D721Med (cell line): ENCODE data around the gene ADAMTSL4.

Experiments
- DNase-seq: peaks from one replicate; pipeline ENCODE4 v3.0.0; 2011; ENCODE audit warnings: low spot score; ENCODE audit not compliant: insufficient read length
- FAIRE-seq: peaks from 2 replicates; lab custom pipeline; 2011; peaks lifted over from hg19 to GRCh38; lab: Jason Lieb, UNC
- TF ChIP-seq, protein P1 (sequence below): IDR thresholded peaks from 2 replicates; pipeline ENCODE4 v1.5.1; 2012; ENCODE audit warnings: mild to moderate bottlenecking, control low read depth; ENCODE audit not compliant: insufficient read depth; ENCODE audit errors: missing control alignments

ADAMTSL4 gene

DNA sequence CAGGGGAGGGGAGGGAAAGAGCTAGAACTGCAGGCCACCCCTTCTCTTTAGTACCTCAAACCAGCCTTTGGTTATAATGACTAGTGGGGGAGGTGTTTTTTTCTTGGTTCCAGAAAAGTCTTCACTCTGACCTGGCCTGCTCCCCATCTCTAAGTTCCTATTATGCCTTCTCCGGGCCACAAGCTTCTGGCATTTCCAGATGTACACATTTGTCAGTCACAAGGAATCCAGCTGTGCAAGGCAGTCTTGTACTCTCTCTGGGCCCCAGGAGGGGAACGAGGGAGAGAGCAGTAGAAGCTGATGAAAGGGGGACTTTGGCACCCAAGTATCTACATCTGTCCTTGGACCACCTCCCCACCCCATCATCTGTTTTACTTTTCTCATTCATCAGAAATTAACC lies 36.4 kb upstream of the ADAMTSL4 start:
- TF ChIP-seq, protein P1, sequence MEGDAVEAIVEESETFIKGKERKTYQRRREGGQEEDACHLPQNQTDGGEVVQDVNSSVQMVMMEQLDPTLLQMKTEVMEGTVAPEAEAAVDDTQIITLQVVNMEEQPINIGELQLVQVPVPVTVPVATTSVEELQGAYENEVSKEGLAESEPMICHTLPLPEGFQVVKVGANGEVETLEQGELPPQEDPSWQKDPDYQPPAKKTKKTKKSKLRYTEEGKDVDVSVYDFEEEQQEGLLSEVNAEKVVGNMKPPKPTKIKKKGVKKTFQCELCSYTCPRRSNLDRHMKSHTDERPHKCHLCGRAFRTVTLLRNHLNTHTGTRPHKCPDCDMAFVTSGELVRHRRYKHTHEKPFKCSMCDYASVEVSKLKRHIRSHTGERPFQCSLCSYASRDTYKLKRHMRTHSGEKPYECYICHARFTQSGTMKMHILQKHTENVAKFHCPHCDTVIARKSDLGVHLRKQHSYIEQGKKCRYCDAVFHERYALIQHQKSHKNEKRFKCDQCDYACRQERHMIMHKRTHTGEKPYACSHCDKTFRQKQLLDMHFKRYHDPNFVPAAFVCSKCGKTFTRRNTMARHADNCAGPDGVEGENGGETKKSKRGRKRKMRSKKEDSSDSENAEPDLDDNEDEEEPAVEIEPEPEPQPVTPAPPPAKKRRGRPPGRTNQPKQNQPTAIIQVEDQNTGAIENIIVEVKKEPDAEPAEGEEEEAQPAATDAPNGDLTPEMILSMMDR: no peak
- FAIRE-seq (no peak), DNase-seq (no peak)

GRCh38 chr1:150513351-150513791 lies 35.8 kb upstream of the ADAMTSL4 start:
- DNase-seq (no peak), FAIRE-seq (no peak)
- TF ChIP-seq, protein P1: no peak

DNA sequence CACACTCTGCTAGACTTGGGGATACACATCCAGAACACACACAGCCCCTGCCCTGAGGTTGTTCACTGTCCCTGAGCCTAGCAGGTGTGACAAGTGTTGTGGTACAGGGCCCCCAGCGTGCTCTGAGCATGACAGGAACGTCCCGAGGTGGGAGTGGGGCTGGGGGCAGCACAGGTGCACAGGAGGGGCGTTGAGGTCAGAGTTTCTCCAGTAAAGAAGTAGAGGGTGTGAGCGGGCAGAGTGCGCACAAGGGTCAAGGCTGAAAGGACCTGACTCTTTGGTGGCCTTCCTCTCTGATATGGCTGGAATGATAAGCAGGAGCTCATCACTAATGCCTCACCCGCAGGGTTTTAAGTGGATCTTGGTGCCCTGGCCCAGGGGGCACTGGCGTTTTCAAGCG lies 34.9 kb upstream of the ADAMTSL4 start:
- TF ChIP-seq, protein P1: no peak
- no peak for FAIRE-seq

GRCh38 chr1:150514913-150515327 lies 34.3 kb upstream of the ADAMTSL4 start:
- DNase-seq: no peak
- FAIRE-seq: no peak

More for the DNA sequence above, 34.9 kb upstream of the ADAMTSL4 start:
- DNase-seq: no peak

DNA sequence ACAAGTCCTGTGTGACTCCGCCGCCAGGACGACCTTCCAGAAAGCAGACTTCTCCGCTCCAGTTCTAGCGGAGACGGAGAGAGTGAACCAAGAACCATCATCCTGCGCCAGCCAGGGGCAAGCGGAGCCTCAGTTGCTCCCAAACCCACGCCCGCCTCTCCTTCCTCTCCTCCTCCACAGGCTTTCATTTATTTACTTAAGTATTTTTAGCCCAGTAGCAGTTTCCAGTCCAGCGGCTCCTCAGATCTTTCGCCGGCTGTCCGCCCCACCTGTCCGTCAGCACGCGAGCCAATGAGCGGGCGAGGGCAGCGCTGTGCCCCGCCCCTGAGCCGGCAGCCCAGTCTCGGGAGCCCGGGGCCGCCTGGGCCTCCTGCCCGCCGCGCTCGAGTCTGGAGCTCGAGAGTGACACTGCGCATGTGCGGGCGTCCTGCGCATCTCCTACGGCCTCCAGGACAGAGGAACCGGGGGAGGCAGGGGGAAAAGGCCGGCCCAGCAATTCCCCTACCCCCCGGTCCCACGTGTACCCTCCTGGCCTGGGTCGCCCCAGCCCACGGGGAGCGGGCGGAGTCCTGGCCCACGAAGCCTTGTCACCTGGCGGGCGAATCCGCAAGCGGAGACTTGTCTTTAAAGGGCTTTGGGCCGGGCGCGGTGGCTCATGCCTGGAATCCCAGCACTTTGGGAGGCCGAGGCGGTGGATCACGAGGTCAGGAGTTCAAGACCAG lies 33.7 kb upstream of the ADAMTSL4 start, which contains the start of gene FALEC:
FALEC (plus strand) TSS at position 425 of the 722 bp plus-strand sequence.
- peak; percentile 99 for DNase-seq
- TF ChIP-seq, protein P1: no peak

More at GRCh38 chr1:150514913-150515327, 34.3 kb upstream of the ADAMTSL4 start:
- TF ChIP-seq, protein P1: no peak

GRCh38 chr1:150516050-150516591 lies 33.1 kb upstream of the ADAMTSL4 start:
- FAIRE-seq (no peak), DNase-seq (no peak)
- TF ChIP-seq, protein P1: no peak

More for the DNA sequence above, 33.7 kb upstream of the ADAMTSL4 start, which contains the start of gene FALEC:
- no peak for FAIRE-seq

GRCh38 chr1:150516616-150517015 lies 32.6 kb upstream of the ADAMTSL4 start:
- DNase-seq (no peak), FAIRE-seq (no peak)
- TF ChIP-seq, protein P1: no peak
